Gastrocnemius medialis (tissue), 4 donors: ENCODE data around the gene TTLL9. TPM values are rescaled to one million over a fixed set of nuclear protein-coding genes. Genes with fewer than 3 reads are reported as not detected.

Experiments used
- ATAC-seq, 2 donors: fragments of 150-250 bp; one replicate each; pipeline ENCODE4 v1.9.1; 2016
- DNase-seq, 2 donors: peaks; one replicate each; pipeline ENCODE4 v3.0.0-alpha.2; 2019
- H3K27ac ChIP-seq, 4 donors: fragments of 200-600 bp; sonication (generic); 1 replicate in 1 of 4; 2 replicates in 3 of 4; pipeline ENCODE4 v1.5.1; 2016 to 2018; ENCODE audit warnings: mild to moderate bottlenecking in 2 of 4, moderate library complexity in 1 of 4
- H3K27me3 ChIP-seq, 3 donors: fragments of 200-600 bp; sonication (generic) in 2 of 3; 1 replicate in 1 of 3; 2 replicates in 2 of 3; pipeline versions ENCODE4 v1.5.1 to v1.6.0; 2016 to 2019; ENCODE audit warnings: mild to moderate bottlenecking in 1 of 3, moderate library complexity in 1 of 3
- H3K36me3 ChIP-seq, 2 donors: fragments of 200-600 bp; sonication (generic) in 1 of 2; one replicate each; pipeline ENCODE4 v1.5.1; 2017 to 2018
- H3K4me1 ChIP-seq, 2 donors: fragments of 200-600 bp; sonication (generic) in 1 of 2; one replicate each; pipeline ENCODE4 v1.5.1; 2016 to 2017; ENCODE audit warnings: mild to moderate bottlenecking in 2 of 2
- H3K4me3 ChIP-seq, 4 donors: fragments of 200-600 bp; sonication (generic) in 3 of 4; 1 replicate in 1 of 4; 2 replicates in 3 of 4; pipeline ENCODE4 v1.5.1; 2016 to 2019; ENCODE audit warnings: mild to moderate bottlenecking in 2 of 4
- H3K9me3 ChIP-seq, 3 donors: fragments of 200-600 bp; sonication (generic) in 2 of 3; 1 replicate in 1 of 3; 2 replicates in 2 of 3; pipeline ENCODE4 v1.5.1; 2016 to 2019
- POLR2A ChIP-seq, 2 donors: fragments of 450-650 bp; IDR thresholded peaks; one replicate each; pipeline ENCODE4 v1.6.1; 2017; ENCODE audit warnings: antibody characterized with exemption in 2 of 2, mild to moderate bottlenecking in 2 of 2, moderate library complexity in 2 of 2
- in situ Hi-C, 4 donors: fragments of 200-750 bp; cut with MboI; loops; one replicate each; pipeline versions ENCODE4 v1.15.0 to v1.8.0; 2017; ENCODE audit warnings: low sequenced_read_pairs in 4 of 4
- intact Hi-C: fragments of 100-400 bp; cut with DNase I; formaldehyde crosslinking; loops from one replicate; pipeline ENCODE4 v1.15.1; 2023; ENCODE audit warnings: low total_unique reads
- total RNA-seq, 4 donors: library from RNA; depleted of rRNA; stranded (reverse); fragments of >200 nt; gene quantifications; one replicate each; pipeline versions ENCODE4 v1.1.0 to v1.2.3, GENCODE V29; 2016
- TF ChIP-seq, protein P1 (sequence below), 5 experiments: fragments of 450-650 bp in 3 of 5; fragments of 200-600 bp in 2 of 5; sonication (generic) in 2 of 5; IDR thresholded peaks in 4 of 5; conservative IDR thresholded peaks in 1 of 5; 1 replicate in 4 of 5; 2 replicates in 1 of 5; pipeline ENCODE4 v1.5.1; 2016 to 2019; ENCODE audit warnings: antibody characterized with exemption in 5 of 5, mild to moderate bottlenecking in 3 of 5, moderate library complexity in 3 of 5

Gene TTLL9
- total RNA-seq, 4 donors from 2014 or later = not detected

DNA sequence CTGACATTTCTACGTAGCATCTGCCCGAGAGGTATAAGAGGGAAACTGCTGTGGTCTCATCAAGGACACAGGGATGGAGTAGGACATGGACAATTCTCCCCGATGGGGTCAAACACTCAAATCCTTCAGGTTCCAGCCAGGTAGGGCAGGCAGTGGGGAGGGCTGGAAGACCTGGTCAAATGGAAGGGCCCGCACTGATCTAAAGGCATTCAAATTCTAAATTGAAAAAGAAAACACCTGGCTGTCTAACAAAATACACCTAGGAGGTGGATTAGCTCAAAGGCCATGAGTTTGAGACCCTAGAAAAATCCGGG, 8.3 kb upstream of the TTLL9 start:
- DNase-seq (no peak), ATAC-seq (no peak)
- Histone ChIP-seq H3K4me3 (no peak overlapping the region), H3K9me3 (no peaks in the 10 kb centered on the region), H3K27ac (no peak overlapping the region), H3K36me3 (no peaks in the 10 kb centered on the region), H3K4me1 (peaks cover 4 to 13% of the 10 kb centered on the region in 2 donors), H3K27me3 (peaks cover 27 to 42% (median 32%) of the 10 kb centered on the region in 3 donors)
- in situ Hi-C loops = no loop called here
- no peak for TF ChIP-seq POLR2A (IDR thresholded peaks at IDR 0.05)
- TF ChIP-seq, protein P1, sequence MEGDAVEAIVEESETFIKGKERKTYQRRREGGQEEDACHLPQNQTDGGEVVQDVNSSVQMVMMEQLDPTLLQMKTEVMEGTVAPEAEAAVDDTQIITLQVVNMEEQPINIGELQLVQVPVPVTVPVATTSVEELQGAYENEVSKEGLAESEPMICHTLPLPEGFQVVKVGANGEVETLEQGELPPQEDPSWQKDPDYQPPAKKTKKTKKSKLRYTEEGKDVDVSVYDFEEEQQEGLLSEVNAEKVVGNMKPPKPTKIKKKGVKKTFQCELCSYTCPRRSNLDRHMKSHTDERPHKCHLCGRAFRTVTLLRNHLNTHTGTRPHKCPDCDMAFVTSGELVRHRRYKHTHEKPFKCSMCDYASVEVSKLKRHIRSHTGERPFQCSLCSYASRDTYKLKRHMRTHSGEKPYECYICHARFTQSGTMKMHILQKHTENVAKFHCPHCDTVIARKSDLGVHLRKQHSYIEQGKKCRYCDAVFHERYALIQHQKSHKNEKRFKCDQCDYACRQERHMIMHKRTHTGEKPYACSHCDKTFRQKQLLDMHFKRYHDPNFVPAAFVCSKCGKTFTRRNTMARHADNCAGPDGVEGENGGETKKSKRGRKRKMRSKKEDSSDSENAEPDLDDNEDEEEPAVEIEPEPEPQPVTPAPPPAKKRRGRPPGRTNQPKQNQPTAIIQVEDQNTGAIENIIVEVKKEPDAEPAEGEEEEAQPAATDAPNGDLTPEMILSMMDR (IDR thresholded peaks at IDR 0.05 in 4 of 5, conservative IDR thresholded peaks at IDR 0.05 in 1 of 5) = no peak
- intact Hi-C loops = no loop called here

- in situ Hi-C loops = no loop called here
- TF ChIP-seq, protein P1 (IDR thresholded peaks at IDR 0.05 in 4 of 5, conservative IDR thresholded peaks at IDR 0.05 in 1 of 5) = no peak
- no peak for TF ChIP-seq POLR2A (IDR thresholded peaks at IDR 0.05)
- DNase-seq = no peak
- no peak overlapping the region for H3K27ac ChIP-seq
- no peaks in the 10 kb centered on the region for H3K9me3 ChIP-seq
- peaks cover 27 to 42% (median 30%) of the 10 kb centered on the region in 3 donors for H3K27me3 ChIP-seq
- ATAC-seq = no peak
- H3K4me1 ChIP-seq = peaks cover 4 to 13% of the 10 kb centered on the region in 2 donors
- intact Hi-C loops = no loop called here
- no peak overlapping the region for H3K4me3 ChIP-seq
- H3K36me3 ChIP-seq = no peaks in the 10 kb centered on the region
These were observed 7.9 kb upstream of the TTLL9 start for GRCh38 chr20:31862506-31862905.

- H3K36me3 ChIP-seq = no peaks in the 10 kb centered on the region
- no peak overlapping the region for H3K27ac ChIP-seq
- TF ChIP-seq, protein P1 (IDR thresholded peaks at IDR 0.05 in 4 of 5, conservative IDR thresholded peaks at IDR 0.05 in 1 of 5) = no peak
- TF ChIP-seq POLR2A (IDR thresholded peaks at IDR 0.05) = no peak
- ATAC-seq (no peak), DNase-seq (no peak)
- in situ Hi-C loops (no loop called here), intact Hi-C loops (no loop called here)
- no peak overlapping the region for H3K4me3 ChIP-seq
- no peaks in the 10 kb centered on the region for H3K9me3 ChIP-seq
- peaks cover 4 to 13% of the 10 kb centered on the region in 2 donors for H3K4me1 ChIP-seq
- peaks cover 22 to 34% (median 28%) of the 10 kb centered on the region in 3 donors for H3K27me3 ChIP-seq
These were observed 6.9 kb upstream of the TTLL9 start for GRCh38 chr20:31863296-31864085.

- TF ChIP-seq POLR2A (IDR thresholded peaks at IDR 0.05) = no peak
- TF ChIP-seq, protein P1 (IDR thresholded peaks at IDR 0.05 in 4 of 5, conservative IDR thresholded peaks at IDR 0.05 in 1 of 5) = no peak
- Histone ChIP-seq H3K9me3 (no peaks in the 10 kb centered on the region), H3K36me3 (no peaks in the 10 kb centered on the region), H3K4me1 (peaks cover 8 to 18% of the 10 kb centered on the region in 2 donors), H3K27me3 (peaks cover 22 to 34% (median 29%) of the 10 kb centered on the region in 3 donors), H3K27ac (no peak overlapping the region), H3K4me3 (no peak overlapping the region)
- in situ Hi-C loops = no loop called here
- DNase-seq = no peak
- intact Hi-C loops = no loop called here
- no peak for ATAC-seq
These were observed 5.7 kb upstream of the TTLL9 start for GRCh38 chr20:31864521-31865400.
